Tibial nerve (tissue), 4 donors: ENCODE measurements around the gene L3MBTL1.

Experiments
- EP300 ChIP-seq, 2 donors: sonication (generic); formaldehyde crosslinking; IDR thresholded peaks; one replicate each; pipeline ENCODE4 v1.6.1; 2017; ENCODE audit warnings: antibody characterized with exemption in 2 of 2, mild to moderate bottlenecking in 1 of 2
- POLR2A ChIP-seq, 2 donors: fragments of 450-650 bp; IDR thresholded peaks; one replicate each; pipeline ENCODE4 v1.6.1; 2017; ENCODE audit warnings: antibody characterized with exemption in 2 of 2, mild to moderate bottlenecking in 2 of 2, moderate library complexity in 2 of 2
- TF ChIP-seq, protein P1 (sequence below), 5 experiments: fragments of 200-600 bp in 3 of 5; fragments of 450-650 bp in 2 of 5; sonication (generic) in 3 of 5; IDR thresholded peaks; one replicate each; pipeline ENCODE4 v1.5.1; 2016 to 2019; ENCODE audit warnings: antibody characterized with exemption in 5 of 5, mild to moderate bottlenecking in 3 of 5, moderate library complexity in 2 of 5

DNA sequence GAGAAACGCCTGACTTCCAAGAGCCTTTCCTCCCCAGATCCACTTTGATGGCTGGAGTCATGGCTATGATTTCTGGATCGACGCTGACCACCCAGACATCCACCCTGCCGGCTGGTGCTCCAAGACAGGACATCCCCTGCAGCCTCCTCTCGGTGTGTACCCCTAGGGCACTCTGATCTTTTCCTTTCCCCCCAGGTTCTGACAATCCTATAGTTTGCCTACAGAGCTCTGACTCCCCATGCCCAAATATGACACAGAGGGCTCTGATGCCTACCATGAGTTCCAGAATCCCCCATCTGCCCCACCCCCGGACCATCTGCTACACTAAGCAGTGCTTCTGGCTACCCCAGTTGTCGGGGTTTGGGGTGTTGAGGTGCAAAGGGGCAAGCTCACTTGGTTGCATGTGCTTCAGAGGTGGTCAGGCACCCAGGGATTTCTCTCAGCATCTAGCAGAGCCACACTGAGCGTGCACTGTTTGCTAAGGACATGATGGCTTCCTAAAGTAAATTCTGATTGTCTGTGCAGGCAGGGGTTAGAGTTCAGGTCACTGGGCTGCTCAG, 27.4 kb downstream of the L3MBTL1 start:
- TF ChIP-seq POLR2A (IDR thresholded peaks at IDR 0.05) = no peak
- TF ChIP-seq, protein P1, sequence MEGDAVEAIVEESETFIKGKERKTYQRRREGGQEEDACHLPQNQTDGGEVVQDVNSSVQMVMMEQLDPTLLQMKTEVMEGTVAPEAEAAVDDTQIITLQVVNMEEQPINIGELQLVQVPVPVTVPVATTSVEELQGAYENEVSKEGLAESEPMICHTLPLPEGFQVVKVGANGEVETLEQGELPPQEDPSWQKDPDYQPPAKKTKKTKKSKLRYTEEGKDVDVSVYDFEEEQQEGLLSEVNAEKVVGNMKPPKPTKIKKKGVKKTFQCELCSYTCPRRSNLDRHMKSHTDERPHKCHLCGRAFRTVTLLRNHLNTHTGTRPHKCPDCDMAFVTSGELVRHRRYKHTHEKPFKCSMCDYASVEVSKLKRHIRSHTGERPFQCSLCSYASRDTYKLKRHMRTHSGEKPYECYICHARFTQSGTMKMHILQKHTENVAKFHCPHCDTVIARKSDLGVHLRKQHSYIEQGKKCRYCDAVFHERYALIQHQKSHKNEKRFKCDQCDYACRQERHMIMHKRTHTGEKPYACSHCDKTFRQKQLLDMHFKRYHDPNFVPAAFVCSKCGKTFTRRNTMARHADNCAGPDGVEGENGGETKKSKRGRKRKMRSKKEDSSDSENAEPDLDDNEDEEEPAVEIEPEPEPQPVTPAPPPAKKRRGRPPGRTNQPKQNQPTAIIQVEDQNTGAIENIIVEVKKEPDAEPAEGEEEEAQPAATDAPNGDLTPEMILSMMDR (IDR thresholded peaks at IDR 0.05) = no peak
- TF ChIP-seq EP300 (IDR thresholded peaks at IDR 0.05) = no peak
